GM18870 (cell line): ENCODE measurements around the gene STAT5A.

ENCODE experiments used
- ATAC-seq: cut with Tn5 transposase; IDR thresholded peaks from one replicate; pipeline ENCODE4 v1.9.1; 2021; ENCODE audit warnings: moderate library complexity; ENCODE audit not compliant: unreplicated experiment

The STAT5A gene

GRCh38 chr17:42322382-42323267 is 34.3 kb downstream of the STAT5A start:
- ATAC-seq, result no peak

GRCh38 chr17:42323268-42323773 is 35.0 kb downstream of the STAT5A start:
- ATAC-seq, result no peak

- no peak for ATAC-seq
These were observed 36.7 kb downstream of the STAT5A start for GRCh38 chr17:42325026-42325425.

- ATAC-seq, result no peak
These were observed 41.0 kb downstream of the STAT5A start for GRCh38 chr17:42329025-42329976.

GRCh38 chr17:42333053-42333452 is 44.8 kb downstream of the STAT5A start:
- ATAC-seq, result no peak

- no peak for ATAC-seq
These were observed 46.4 kb downstream of the STAT5A start for GRCh38 chr17:42334677-42335076.

GRCh38 chr17:42337442-42337841 is 49.1 kb downstream of the STAT5A start:
- no peak for ATAC-seq

GRCh38 chr17:42338427-42338985 is 50.2 kb downstream of the STAT5A start:
- ATAC-seq, result no peak

- no peak for ATAC-seq
These were observed 50.9 kb downstream of the STAT5A start for GRCh38 chr17:42339221-42339620.

GRCh38 chr17:42340691-42341127 is 52.4 kb downstream of the STAT5A start:
- no peak for ATAC-seq

- ATAC-seq, result no peak
These were observed 53.3 kb downstream of the STAT5A start for GRCh38 chr17:42341568-42341967.

- no peak for ATAC-seq
These were observed 54.1 kb downstream of the STAT5A start for GRCh38 chr17:42342242-42343008.

- no peak for ATAC-seq
These were observed 57.2 kb downstream of the STAT5A start for GRCh38 chr17:42345396-42346073.

- ATAC-seq, result no peak
These were observed 58.2 kb downstream of the STAT5A start for GRCh38 chr17:42346481-42346880.

- no peak for ATAC-seq
These were observed 58.9 kb downstream of the STAT5A start for GRCh38 chr17:42347198-42347597.

- ATAC-seq, result no peak
These were observed 59.3 kb downstream of the STAT5A start for GRCh38 chr17:42347606-42348005.

- ATAC-seq, result no peak
These were observed 59.8 kb downstream of the STAT5A start for GRCh38 chr17:42348104-42348503.

- ATAC-seq, result no peak
These were observed 66.9 kb downstream of the STAT5A start for GRCh38 chr17:42354956-42355843.

GRCh38 chr17:42358434-42358833 is 70.1 kb downstream of the STAT5A start:
- ATAC-seq, result no peak
